Heart left ventricle (tissue), 16 donors: ENCODE results near the gene TRIM65. TPM values are rescaled to one million over a fixed set of nuclear protein-coding genes. Genes with fewer than 3 reads are reported as not detected.
A peak's percentile ranks its signal among the peaks of the same experiment; 100 is the strongest.

Experiments
- ATAC-seq, 4 donors: fragments of 200-7000 bp; cut with Tn5 transposase; one replicate each; pipeline ENCODE4 v1.9.1; 2020 to 2022; ENCODE audit warnings: moderate library complexity in 4 of 4, mild to moderate bottlenecking in 3 of 4, moderate number of reproducible peaks in 1 of 4
- DNase-seq, 5 donors: peaks; one replicate each; pipeline ENCODE4 v3.0.0-alpha.2; 2020
- H3K27ac ChIP-seq, 12 donors: fragments of 200-600 bp; sonication (generic) in 4 of 12; one replicate each; pipeline versions ENCODE4 v1.5.0 to v1.8.0; 2016 to 2022; ENCODE audit warnings: mild to moderate bottlenecking in 2 of 12
- H3K27me3 ChIP-seq, 9 donors: fragments of 200-600 bp; sonication (generic) in 2 of 9; one replicate each; pipeline versions ENCODE4 v1.5.1 to v1.8.0; 2016 to 2022; ENCODE audit warnings: mild to moderate bottlenecking in 3 of 9
- H3K36me3 ChIP-seq, 9 donors: fragments of 200-600 bp; sonication (generic) in 2 of 9; one replicate each; pipeline versions ENCODE4 v1.5.0 to v1.8.0; 2018 to 2022; ENCODE audit warnings: mild to moderate bottlenecking in 2 of 9
- H3K4me1 ChIP-seq, 12 donors: fragments of 200-600 bp; sonication (generic) in 4 of 12; one replicate each; pipeline versions ENCODE4 v1.5.0 to v1.8.0; 2016 to 2022; ENCODE audit warnings: mild to moderate bottlenecking in 3 of 12
- H3K4me3 ChIP-seq, 12 donors: fragments of 200-600 bp; sonication (generic) in 4 of 12; one replicate each; pipeline versions ENCODE4 v1.5.0 to v1.8.0; 2017 to 2022; ENCODE audit warnings: mild to moderate bottlenecking in 9 of 12, moderate library complexity in 4 of 12
- H3K9me3 ChIP-seq, 12 donors: fragments of 200-600 bp; sonication (generic) in 4 of 12; one replicate each; pipeline versions ENCODE4 v1.5.0 to v1.8.0; 2016 to 2022; ENCODE audit warnings: mild to moderate bottlenecking in 1 of 12
- CTCF ChIP-seq, 12 donors: fragments of 200-600 bp; sonication (generic) in 4 of 12; IDR thresholded peaks; one replicate each; pipeline versions ENCODE4 v1.5.0 to v1.8.0; 2018 to 2022; ENCODE audit warnings: antibody characterized with exemption in 12 of 12, mild to moderate bottlenecking in 5 of 12
- POLR2A ChIP-seq, 2 donors: fragments of 450-650 bp; IDR thresholded peaks; one replicate each; pipeline ENCODE4 v1.6.1; 2017; ENCODE audit warnings: antibody characterized with exemption in 2 of 2, mild to moderate bottlenecking in 2 of 2, moderate library complexity in 2 of 2
- WGBS, 4 donors: extraction: QIAGEN DNeasy Blood & Tissue Kit in 2 of 4; methylation state at CpG; one replicate each; pipeline versions ENCODE4 v1.1.5 to v1.1.7; 2013 to 2018; 5-methylcytosine and 5-hydroxymethylcytosine counted together
- intact Hi-C, 10 donors: fragments of 100-400 bp; cut with DNase I; formaldehyde crosslinking; loops; one replicate each; pipeline versions ENCODE4 v1.11.1 to v1.14.2; 2022
- polyA plus RNA-seq, 2 donors: library from polyadenylated mRNA; stranded (reverse); fragments of 200-250 nt; gene quantifications; one replicate each; pipeline ENCODE4 v1.2.3, GENCODE V29; 2013
- total RNA-seq, 9 donors: library from RNA; depleted of rRNA in 2 of 9; stranded (reverse); fragments of >200 nt in 2 of 9; fragmentation: NEBNext Ultra II Directional in 3 of 9; extraction: Animal tissue kit (Norgen Biotek cat#: 25700) in 3 of 9; gene quantifications; one replicate each; pipeline versions ENCODE4 v1.1.0 to v1.2.4, GENCODE V29; 2016 to 2023
- donor health status: ischemic (EF 13 %, LVEDD 7.1; RV severe dilation, severe dysfunction).
- donor health status: healthy with polysubstance abuse.
- donor health status: DM: no; HTN: yes; CAD: no.
- donor health status: DM: no; HTN: no; CAD: no.
- donor health status: ischemic (EF 25% LVEDD 6.9; RV normal size, moderate dysfunction).
- donor health status: ischemic (EF 25% LVEDD 5.7; RV mildly dilated, moderate dysfunction).
- donor health status: healthy.
- donor health status: DM: yes; HTN: yes; CAD: no.
- donor health status: ischemic (EF 35%, LVEDD 5.7; RV mildly dilated, moderate dysfunction).
- donor health status: nonischemic (EF 11% LVEDD 7.7; RV severe dilation, severe dysfunction).
- donor health status: DM: yes; HTN: yes; CAD: no.
- donor health status: PGD.
- donor health status: ischemic (EF 29% LVEDD 5.4; RV normal size, mild dysfunction).
- donor health status: nonischemic (EF 23%, LVEDD 6.1; RV moderate dilation, normal function).

The TRIM65 gene
- total and polyA plus RNA-seq, 11 donors = 6.8 to 16.1 (median 9.5) TPM

GRCh38 chr17:75926456-75926855 lies 29.7 kb upstream of the TRIM65 start:
- no peaks in the 10 kb centered on the region for H3K9me3 ChIP-seq
- peaks cover 0 to 22% (median 0%) of the 10 kb centered on the region in 9 donors for H3K36me3 ChIP-seq
- H3K27ac ChIP-seq = no peak overlapping the region
- peaks cover 0 to 5% (median 0%) of the 10 kb centered on the region in 12 donors for H3K4me1 ChIP-seq
- H3K27me3 ChIP-seq = no peaks in the 10 kb centered on the region
- 92 to 96% (median 94%) methylated on average over 4 of the region's 4 CpGs for WGBS, 4 donors
- DNase-seq (no peak), ATAC-seq (no peak)
- intact Hi-C loops = no loop called here
- no peak for TF ChIP-seq CTCF (IDR thresholded peaks at IDR 0.05)
- TF ChIP-seq POLR2A (IDR thresholded peaks at IDR 0.05) = no peak
- no peak overlapping the region for H3K4me3 ChIP-seq

DNA sequence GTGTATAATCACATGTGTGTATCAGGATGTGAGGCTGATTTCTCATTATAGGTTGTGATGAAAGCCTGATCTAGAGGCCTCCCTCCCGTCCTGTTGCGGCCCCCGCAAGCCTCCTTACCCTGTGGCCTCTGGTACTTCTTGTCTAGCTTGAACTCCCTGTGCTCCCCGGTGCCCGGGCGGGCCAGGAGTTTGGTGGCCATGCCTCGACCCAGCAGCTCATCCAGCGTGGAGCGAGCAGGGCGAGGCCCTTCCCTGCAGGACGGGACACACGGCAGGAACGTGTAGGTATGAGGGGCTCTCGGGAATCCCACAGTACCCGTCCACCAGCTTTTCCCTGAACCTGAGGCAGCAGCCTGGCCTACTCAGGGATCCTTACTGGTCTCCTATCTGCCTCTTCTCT lies 29.2 kb upstream of the TRIM65 start:
- intact Hi-C loops = no loop called here
- TF ChIP-seq CTCF (IDR thresholded peaks at IDR 0.05) (no peak), POLR2A (IDR thresholded peaks at IDR 0.05) (no peak)
- Histone ChIP-seq H3K27me3 (no peaks in the 10 kb centered on the region), H3K4me3 (no peak overlapping the region), H3K9me3 (no peaks in the 10 kb centered on the region), H3K27ac (no peak overlapping the region), H3K36me3 (peaks cover 0 to 22% (median 0%) of the 10 kb centered on the region in 9 donors), H3K4me1 (peaks cover 0 to 5% (median 0%) of the 10 kb centered on the region in 12 donors)
- ATAC-seq (no peak), DNase-seq (no peak)
- WGBS, 4 donors = 93 to 96% (median 95%) methylated on average over 15 of the region's 15 CpGs

DNA sequence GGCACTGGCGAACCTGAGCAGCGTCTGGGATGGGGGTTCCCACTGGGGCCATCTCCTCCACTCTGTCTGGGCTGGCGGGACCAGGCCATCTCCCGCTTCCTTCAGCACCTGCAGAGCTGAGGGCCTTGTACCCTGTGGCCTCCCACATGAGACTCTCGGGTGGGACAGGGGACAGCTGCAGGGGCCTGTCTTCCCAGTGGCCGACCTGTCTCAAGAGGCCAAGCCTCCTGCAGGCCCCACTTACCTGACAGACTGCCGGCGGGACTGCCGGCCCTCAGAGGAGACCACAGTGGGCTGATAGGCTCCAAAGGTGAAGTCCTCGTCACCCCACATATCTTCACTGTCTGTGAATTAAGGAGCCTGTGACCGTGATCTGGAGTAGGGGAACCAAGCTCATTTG lies 28.4 kb upstream of the TRIM65 start:
- intact Hi-C loops = no loop called here
- H3K36me3 ChIP-seq = peaks cover 0 to 24% (median 1%) of the 10 kb centered on the region in 9 donors
- TF ChIP-seq CTCF (IDR thresholded peaks at IDR 0.05) (no peak), POLR2A (IDR thresholded peaks at IDR 0.05) (no peak)
- H3K27me3 ChIP-seq = no peaks in the 10 kb centered on the region
- H3K4me1 ChIP-seq = peaks cover 0 to 5% (median 0%) of the 10 kb centered on the region in 12 donors
- ATAC-seq = no peak
- no peak for DNase-seq
- no peak overlapping the region for H3K27ac ChIP-seq
- WGBS, 4 donors = 82 to 100% (median 95%) methylated on average over 2 to 11 of the region's 11 CpGs
- H3K4me3 ChIP-seq = no peak overlapping the region
- no peaks in the 10 kb centered on the region for H3K9me3 ChIP-seq

DNA sequence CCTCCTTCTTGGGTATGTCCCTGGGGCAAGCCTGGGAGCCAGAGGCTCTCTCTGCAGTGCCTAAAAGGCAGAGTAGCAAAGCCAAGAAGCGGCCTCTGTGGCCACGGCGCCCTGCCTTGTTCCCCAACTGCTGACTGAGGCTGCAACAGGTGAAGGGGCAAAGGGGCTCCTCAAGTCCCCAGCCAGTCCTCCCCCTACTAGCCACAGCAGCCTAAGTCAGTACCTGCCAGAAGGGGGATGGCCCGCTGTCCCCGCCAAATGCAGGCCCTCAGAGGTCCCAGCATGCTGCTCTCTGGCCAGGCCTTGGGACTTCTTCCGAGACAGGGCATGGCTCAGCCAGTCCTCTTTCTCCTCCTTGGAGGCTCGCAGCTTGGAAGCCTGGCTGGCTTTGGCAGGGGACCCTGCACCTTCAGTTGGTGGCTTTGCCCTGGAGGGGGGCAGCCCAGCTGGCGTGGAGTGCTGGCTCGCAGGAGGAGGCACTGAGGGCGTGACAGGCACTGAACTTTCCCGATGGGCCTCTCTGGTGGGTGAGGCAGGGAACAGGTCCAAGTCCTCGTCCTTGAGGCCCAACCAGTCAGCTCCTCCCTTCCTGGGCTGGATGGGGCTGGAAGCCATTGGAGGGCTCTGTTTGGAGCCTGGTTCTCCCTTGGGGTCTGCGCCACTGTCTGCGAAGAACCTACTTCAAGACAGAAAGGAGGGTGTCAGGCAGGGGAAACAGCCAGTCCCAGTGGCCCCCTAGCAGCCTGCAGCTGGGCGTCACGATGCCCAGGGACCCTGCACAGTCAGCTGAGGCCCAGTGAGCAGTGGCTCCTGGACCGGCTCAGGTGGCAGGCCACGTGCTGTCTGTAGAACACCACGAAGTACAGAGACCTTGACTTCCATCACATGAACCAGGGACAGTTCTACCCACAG lies 26.5 kb upstream of the TRIM65 start:
- H3K4me3 ChIP-seq = no peak overlapping the region
- peaks cover 0 to 29% (median 8%) of the 10 kb centered on the region in 9 donors for H3K36me3 ChIP-seq
- no peaks in the 10 kb centered on the region for H3K27me3 ChIP-seq
- intact Hi-C loops = no loop called here
- ATAC-seq (peak in 1 of 4 donors; percentile 21), DNase-seq (no peak)
- WGBS, 4 donors = 79 to 84% (median 80%) methylated on average over 11 to 19 of the region's 19 CpGs
- H3K9me3 ChIP-seq = no peaks in the 10 kb centered on the region
- TF ChIP-seq CTCF (IDR thresholded peaks at IDR 0.05) (no peak), POLR2A (IDR thresholded peaks at IDR 0.05) (no peak)
- peaks cover 0 to 5% (median 0%) of the 10 kb centered on the region in 12 donors for H3K4me1 ChIP-seq
- no peak overlapping the region for H3K27ac ChIP-seq
